H1 (cell line): Measurements from ENCODE around the gene SLC25A30. TPM values are rescaled to one million over a fixed set of nuclear protein-coding genes. Genes with fewer than 3 reads are reported as not detected.

Experiments used
- CTCF ChIA-PET: fragments of 300-600 bp; sonication (Branson Sonifier 250); formaldehyde crosslinking; loops from one replicate; lab custom pipeline; 2021; ENCODE audit not compliant: partially characterized antibody; lab: Charles Lee
- POLR2A ChIA-PET: fragments of 300-600 bp; sonication (Branson Sonifier 250); formaldehyde crosslinking; loops from one replicate; lab custom pipeline; 2021; ENCODE audit warnings: inconsistent platforms; ENCODE audit not compliant: partially characterized antibody; lab: Charles Lee
- DNase-seq, 2 experiments: peaks; one replicate each; pipeline versions ENCODE4 v3.0.0 to v3.0.0-alpha.2; 2010 to 2022; ENCODE audit warnings: low spot score in 2 of 2, low read depth in 1 of 2, mixed read lengths in 1 of 2
- FAIRE-seq: peaks from 2 replicates; lab custom pipeline; 2011; peaks lifted over from hg19 to GRCh38; lab: Jason Lieb, UNC
- H2AFZ ChIP-seq: 2 replicates; pipeline ENCODE4 v1.8.1; 2012; ENCODE audit warnings: low read length, inconsistent platforms
- H2AK5ac ChIP-seq: 2 replicates; pipeline ENCODE4 v1.6.1; 2013; ENCODE audit warnings: low read depth, low read length
- H2BK120ac ChIP-seq: replicated peaks from 2 replicates; pipeline ENCODE3; 2013; ENCODE audit warnings: low read depth, low read length, inconsistent platforms
- H2BK12ac ChIP-seq: 2 replicates; pipeline ENCODE4 v1.6.1; 2013; ENCODE audit warnings: low read depth, low read length
- H2BK15ac ChIP-seq: 2 replicates; pipeline ENCODE4 v1.6.1; 2013; ENCODE audit warnings: low read length
- H2BK20ac ChIP-seq: 2 replicates; pipeline ENCODE4 v1.6.1; 2013; ENCODE audit warnings: low read length
- H2BK5ac ChIP-seq: 2 replicates; pipeline ENCODE4 v1.6.1; 2013; ENCODE audit warnings: low read depth, low read length
- H3K14ac ChIP-seq: 2 replicates; pipeline ENCODE4 v1.6.1; 2013; ENCODE audit warnings: inconsistent platforms; ENCODE audit not compliant: insufficient read length
- H3K18ac ChIP-seq: 2 replicates; pipeline ENCODE4 v1.6.1; 2013; ENCODE audit warnings: low read length; ENCODE audit errors: extremely low read depth
- H3K23ac ChIP-seq: 2 replicates; pipeline ENCODE4 v1.6.1; 2013; ENCODE audit warnings: inconsistent platforms; ENCODE audit not compliant: insufficient read length
- H3K23me2 ChIP-seq: 2 replicates; pipeline ENCODE4 v1.6.1; 2013; ENCODE audit warnings: low read depth, low read length
- H3K27ac ChIP-seq: 2 replicates; pipeline ENCODE4 v1.6.1; 2011; ENCODE audit warnings: low read depth, low read length, inconsistent platforms
- H3K27me3 ChIP-seq, 4 experiments: replicated peaks in 1 of 4; 1 replicate in 1 of 4; 2 replicates in 3 of 4; pipeline versions ENCODE4 v1.6.1 to v1.8.1; 2011 to 2013; ENCODE audit warnings: low read length in 3 of 4, mild to moderate bottlenecking in 3 of 4, inconsistent platforms in 2 of 4, mixed read lengths in 2 of 4, moderate library complexity in 1 of 4; ENCODE audit not compliant: control insufficient read depth in 3 of 4, insufficient read depth in 3 of 4; ENCODE audit errors: extremely low read depth in 1 of 4
- H3K36me3 ChIP-seq, 4 experiments: 2 replicates each; pipeline versions ENCODE4 v1.6.1 to v1.8.1; 2011 to 2013; ENCODE audit warnings: mild to moderate bottlenecking in 4 of 4, low read length in 3 of 4, moderate library complexity in 2 of 4, control low read depth in 1 of 4, inconsistent platforms in 1 of 4; ENCODE audit not compliant: insufficient read depth in 4 of 4, control insufficient read depth in 2 of 4
- H3K4ac ChIP-seq: replicated peaks from 2 replicates; pipeline ENCODE3; 2013; ENCODE audit warnings: low read length, low read depth, mixed read lengths, inconsistent platforms; ENCODE audit not compliant: insufficient read length
- H3K4me1 ChIP-seq, 4 experiments: replicated peaks in 1 of 4; 1 replicate in 1 of 4; 2 replicates in 3 of 4; pipeline versions ENCODE4 v1.6.1 to v1.8.1; 2011 to 2013; ENCODE audit warnings: low read length in 3 of 4, inconsistent platforms in 2 of 4, mixed read lengths in 1 of 4; ENCODE audit not compliant: insufficient read depth in 4 of 4, control insufficient read depth in 3 of 4
- H3K4me2 ChIP-seq, 2 experiments: 2 replicates each; pipeline versions ENCODE4 v1.6.1 to v1.8.1; 2011 to 2013; ENCODE audit warnings: low read depth in 2 of 2, low read length in 2 of 2, control low read depth in 1 of 2, inconsistent platforms in 1 of 2, mild to moderate bottlenecking in 1 of 2; ENCODE audit not compliant: insufficient read depth in 1 of 2
- H3K4me3 ChIP-seq, 4 experiments: fragments of 200-600, 300-600 bp in 1 of 4; sonication (generic), shearing (Covaris generic), sonication (Bioruptor Twin) in 1 of 4; 2 replicates each; pipeline versions ENCODE4 v1.5.1 to v1.8.1; 2011 to 2016; ENCODE audit warnings: low read length in 4 of 4, low read depth in 3 of 4, control low read depth in 2 of 4, inconsistent platforms in 2 of 4, mild to moderate bottlenecking in 2 of 4, mixed read lengths in 1 of 4, moderate library complexity in 1 of 4; ENCODE audit not compliant: insufficient read depth in 2 of 4; ENCODE audit errors: extremely low read depth in 1 of 4
- H3K56ac ChIP-seq: replicated peaks from 2 replicates; pipeline ENCODE3; 2013; ENCODE audit warnings: low read depth, mild to moderate bottlenecking, mixed read lengths, low read length, inconsistent platforms; ENCODE audit not compliant: insufficient read length
- H3K79me1 ChIP-seq: 2 replicates; pipeline ENCODE4 v1.6.1; 2013; ENCODE audit warnings: low read depth, low read length, control low read depth
- H3K79me2 ChIP-seq, 2 experiments: 2 replicates each; pipeline versions ENCODE4 v1.6.1 to v1.8.1; 2012 to 2013; ENCODE audit warnings: low read length in 2 of 2, mild to moderate bottlenecking in 2 of 2, inconsistent platforms in 1 of 2; ENCODE audit not compliant: insufficient read depth in 2 of 2, control insufficient read depth in 1 of 2
- H3K9ac ChIP-seq, 4 experiments: replicated peaks in 1 of 4; 1 replicate in 1 of 4; 2 replicates in 3 of 4; pipeline versions ENCODE4 v1.6.1 to v1.8.1; 2011 to 2013; ENCODE audit warnings: low read depth in 3 of 4, low read length in 3 of 4, control low read depth in 2 of 4, mild to moderate bottlenecking in 2 of 4, moderate library complexity in 2 of 4, inconsistent platforms in 1 of 4; ENCODE audit errors: extremely low read depth in 1 of 4
- H3K9me3 ChIP-seq, 2 experiments: 2 replicates each; pipeline versions ENCODE4 v1.6.1 to v1.8.1; 2012 to 2013; ENCODE audit warnings: mild to moderate bottlenecking in 2 of 2, moderate library complexity in 2 of 2, control low read depth in 1 of 2, inconsistent platforms in 1 of 2, low read depth in 1 of 2, low read length in 1 of 2, mixed read lengths in 1 of 2; ENCODE audit not compliant: insufficient read depth in 2 of 2
- H4K20me1 ChIP-seq, 2 experiments: replicated peaks in 1 of 2; 2 replicates each; pipeline versions ENCODE3 to v1.8.1; 2011 to 2013; ENCODE audit warnings: inconsistent platforms in 2 of 2, low read length in 2 of 2, mild to moderate bottlenecking in 1 of 2; ENCODE audit not compliant: insufficient read depth in 2 of 2, control insufficient read depth in 1 of 2
- H4K5ac ChIP-seq: 2 replicates; pipeline ENCODE4 v1.6.1; 2013; ENCODE audit warnings: low read length, low read depth, mixed read lengths, inconsistent platforms; ENCODE audit not compliant: insufficient read length
- H4K8ac ChIP-seq: 2 replicates; pipeline ENCODE4 v1.8.0; 2013; ENCODE audit warnings: mild to moderate bottlenecking, moderate library complexity, low read length, inconsistent platforms; ENCODE audit not compliant: insufficient read depth; ENCODE audit errors: extremely low read depth
- H4K91ac ChIP-seq: replicated peaks from 2 replicates; pipeline ENCODE3; 2013; ENCODE audit warnings: low read length, mixed read lengths, inconsistent platforms; ENCODE audit not compliant: insufficient read length
- ATF3 ChIP-seq: IDR thresholded peaks from 2 replicates; pipeline ENCODE4 v1.6.1; 2011; ENCODE audit warnings: low read depth, mild to moderate bottlenecking, low read length; ENCODE audit not compliant: insufficient read depth
- CHD1 ChIP-seq: IDR thresholded peaks from 2 replicates; pipeline ENCODE4 v1.6.1; 2012; ENCODE audit warnings: low read depth, low read length, improper control_type of control experiment
- CTCF ChIP-seq, 3 experiments: IDR thresholded peaks; 1 replicate in 2 of 3; 2 replicates in 1 of 3; pipeline versions ENCODE4 v1.5.1 to v1.6.1; 2011; ENCODE audit warnings: low read length in 3 of 3, mild to moderate bottlenecking in 3 of 3, inconsistent platforms in 2 of 3, low read depth in 1 of 3, moderate library complexity in 1 of 3; ENCODE audit not compliant: insufficient read depth in 1 of 3; ENCODE audit errors: control extremely low read depth in 1 of 3
- EZH2 ChIP-seq: fragments of 200-600 bp; sonication (generic); IDR thresholded peaks from 2 replicates; pipeline ENCODE4 v1.7.1; 2012; ENCODE audit warnings: low read depth, mild to moderate bottlenecking, moderate library complexity, low read length, inconsistent platforms; ENCODE audit not compliant: severe bottlenecking
- MAX ChIP-seq: IDR thresholded peaks from 2 replicates; pipeline ENCODE4 v1.6.1; 2012; ENCODE audit warnings: inconsistent platforms
- PHF8 ChIP-seq: fragments of 200-600 bp; sonication (generic); conservative IDR thresholded peaks from 2 replicates; pipeline ENCODE4 v1.7.1; 2012; ENCODE audit warnings: low read depth, mild to moderate bottlenecking, inconsistent platforms, low read length, moderate library complexity
- RBBP5 ChIP-seq: IDR thresholded peaks from 2 replicates; pipeline ENCODE4 v1.7.1; 2012; ENCODE audit warnings: low read depth, mild to moderate bottlenecking, inconsistent platforms, low read length, moderate library complexity, borderline replicate concordance
- RFX5 ChIP-seq: IDR thresholded peaks from 2 replicates; pipeline ENCODE4 v1.6.1; 2011; ENCODE audit warnings: low read depth, low read length, improper control_type of control experiment, borderline replicate concordance
- SIN3A ChIP-seq, 2 experiments: IDR thresholded peaks in 1 of 2; conservative IDR thresholded peaks in 1 of 2; 2 replicates each; pipeline ENCODE4 v1.6.1; 2011 to 2012; ENCODE audit warnings: low read length in 2 of 2, improper control_type of control experiment in 1 of 2, low read depth in 1 of 2, mild to moderate bottlenecking in 1 of 2
- TAF1 ChIP-seq: IDR thresholded peaks from 2 replicates; pipeline ENCODE4 v1.6.1; 2011; ENCODE audit warnings: mild to moderate bottlenecking, low read depth, low read length
- WGBS, 2 experiments: shearing (Covaris generic) in 1 of 2; methylation state at CpG; one replicate each; pipeline versions ENCODE4 v1.1.6 to v1.1.7; 2013 to 2015; ENCODE audit warnings: low lambda C conversion rate in 2 of 2, mixed read lengths in 2 of 2, inconsistent platforms in 1 of 2, low coverage in 1 of 2, missing lambda C conversion rate in 1 of 2; ENCODE audit not compliant: insufficient replicate concordance in 2 of 2, insufficient coverage in 1 of 2, insufficient read length in 1 of 2; ENCODE audit errors: extremely low coverage in 1 of 2, missing lambda C conversion rate in 1 of 2; 5-methylcytosine and 5-hydroxymethylcytosine counted together
- polyA plus RNA-seq, 7 experiments: library from polyadenylated mRNA; depleted of rRNA in 3 of 7; stranded (reverse) in 5 of 7; unstranded in 2 of 7; fragments of >200 nt in 5 of 7; fragments of 200-250 nt in 2 of 7; gene quantifications; 1 replicate in 5 of 7; 2 replicates in 1 of 7; 4 replicates in 1 of 7; pipeline versions ENCODE4 v1.2.1 to v1.2.3, GENCODE V29; 2011 to 2013; ENCODE audit warnings: missing spikeins in 2 of 7, mixed read lengths in 2 of 7
- total RNA-seq: library from RNA; stranded (reverse); fragmentation: NEBNext Ultra II Directional; extraction: Animal tissue kit (Norgen Biotek cat#: 25700); gene quantifications from 2 replicates; pipeline ENCODE4 v1.2.1, GENCODE V29; 2021

Gene SLC25A30
- total and polyA plus RNA-seq, 2 of the 8 experiments (the other 6 are each of a cell fraction or from before 2014, with no cell fraction given): 2.1 to 8.7 TPM

- Histone ChIP-seq H3K9ac (no peak overlapping the region; a peak in 1 of 7 replicates), H4K91ac (no peak overlapping the region), H3K4me3 (peak overlapping the region in 1 of 4 experiments; percentile 91; a peak in 1 of 8 replicates), H3K14ac (no peak overlapping the region), H4K20me1 (peaks cover 2 to 18% of the 10 kb centered on the region in 2 experiments), H2BK5ac (no peak overlapping the region), H3K4me2 (peak overlapping the region; percentile 55 to 96; a peak in 1 of 4 replicates), H4K5ac (no peak overlapping the region), H3K27me3 (no peaks in the 10 kb centered on the region), H3K4me1 (peaks cover 0 to 3% (median 1%) of the 10 kb centered on the region in 4 experiments; a peak in 3 of 7 replicates), H3K79me2 (peaks cover 4 to 61% of the 10 kb centered on the region in 2 experiments), H2BK15ac (no peak overlapping the region), H2AFZ (no peak overlapping the region), H3K36me3 (no peaks in the 10 kb centered on the region), H2BK120ac (no peak overlapping the region), H3K18ac (no peak overlapping the region), H2AK5ac (no peak overlapping the region), H3K23me2 (peaks cover 6% of the 10 kb centered on the region), H2BK20ac (no peak overlapping the region), H3K56ac (no peak overlapping the region), H2BK12ac (no peak overlapping the region), H3K4ac (no peak overlapping the region), H3K9me3 (no peaks in the 10 kb centered on the region), H3K27ac (no peak overlapping the region), H3K79me1 (peaks cover 2% of the 10 kb centered on the region), H3K23ac (no peak overlapping the region), H4K8ac (no peak overlapping the region)
- ChIA-PET CTCF (interaction anchor here (1.1 to 1.2 kb wide), 3 partner anchors 14 to 95 kb away, joined by 3 to 4 read pairs (median 4); no protein-coding TSS in a partner anchor), POLR2A (no interaction called here)
- DNase-seq (no peak), FAIRE-seq (no peak)
- WGBS, 2 experiments: 88% methylated on average over 4 of the region's 4 CpGs; no CpG with 5 or more reads in 1 of the 2 experiments
- TF ChIP-seq SIN3A (conservative IDR thresholded peaks at IDR 0.05 in 1 of 2, IDR thresholded peaks at IDR 0.05 in 1 of 2; ENCODE audit: low read depth in 1 of 2, low read length in 2 of 2): no peak
- no peak for TF ChIP-seq PHF8
- no peak for TF ChIP-seq CTCF (IDR thresholded peaks at IDR 0.05; ENCODE audit: control extremely low read depth in 1 of 3, insufficient read depth in 1 of 3, low read depth in 1 of 3, low read length in 3 of 3)
- TF ChIP-seq RBBP5: no peak
- TF ChIP-seq CHD1: no peak
- no peak for TF ChIP-seq TAF1
- no peak for TF ChIP-seq MAX
- no peak for TF ChIP-seq ATF3
- TF ChIP-seq RFX5: no peak
- no peak for TF ChIP-seq EZH2
These were observed 48.2 kb upstream of the SLC25A30 start for GRCh38 chr13:45466359-45466758.
